Posterior vena cava (tissue), 2 donors: ENCODE measurements around the gene PIK3AP1. TPM values are rescaled to one million over a fixed set of nuclear protein-coding genes. Genes with fewer than 3 reads are reported as not detected.

Experiments used
- DNase-seq: peaks from one replicate; pipeline ENCODE4 v3.0.0-alpha.2; 2020; ENCODE audit warnings: low spot score
- intact Hi-C, 2 donors: fragments of 100-400 bp; cut with DNase I; formaldehyde crosslinking; loops; one replicate each; pipeline versions ENCODE4 v1.14.1 to v1.14.2; 2022 to 2023
- total RNA-seq, 2 donors: library from RNA; stranded (reverse); fragmentation: NEBNext Ultra II Directional; extraction: Animal tissue kit (Norgen Biotek cat#: 25700); gene quantifications; one replicate each; pipeline ENCODE4 v1.2.1, GENCODE V29; 2021
- donor health status: DM: yes; HTN: yes; CAD: no.
- donor health status: DM: yes; HTN: yes; CAD: no.

Gene PIK3AP1
- total RNA-seq, 2 donors from 2014 or later, result 5.8 to 14.5 TPM

DNA sequence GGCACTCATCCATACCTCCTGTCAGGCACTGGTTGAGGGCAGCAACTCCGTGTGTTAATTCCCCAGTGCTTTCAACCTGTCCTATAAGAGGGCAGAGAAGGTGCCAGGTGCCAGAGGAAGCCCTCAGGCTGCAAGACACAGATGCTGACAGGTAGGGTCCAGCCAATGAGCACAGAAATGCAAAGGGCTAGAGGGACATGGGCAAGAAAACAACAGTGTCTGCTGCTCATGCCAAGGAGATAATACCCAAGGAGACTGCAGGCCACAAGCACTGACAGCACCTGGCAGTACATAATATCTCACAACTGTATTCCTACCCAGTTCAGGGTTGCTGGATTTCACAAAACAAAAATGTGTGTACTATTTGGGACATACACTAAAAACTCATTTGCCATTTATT is 95.1 kb downstream of the PIK3AP1 start:
- no peak for DNase-seq
- intact Hi-C loops, result no loop called here

DNA sequence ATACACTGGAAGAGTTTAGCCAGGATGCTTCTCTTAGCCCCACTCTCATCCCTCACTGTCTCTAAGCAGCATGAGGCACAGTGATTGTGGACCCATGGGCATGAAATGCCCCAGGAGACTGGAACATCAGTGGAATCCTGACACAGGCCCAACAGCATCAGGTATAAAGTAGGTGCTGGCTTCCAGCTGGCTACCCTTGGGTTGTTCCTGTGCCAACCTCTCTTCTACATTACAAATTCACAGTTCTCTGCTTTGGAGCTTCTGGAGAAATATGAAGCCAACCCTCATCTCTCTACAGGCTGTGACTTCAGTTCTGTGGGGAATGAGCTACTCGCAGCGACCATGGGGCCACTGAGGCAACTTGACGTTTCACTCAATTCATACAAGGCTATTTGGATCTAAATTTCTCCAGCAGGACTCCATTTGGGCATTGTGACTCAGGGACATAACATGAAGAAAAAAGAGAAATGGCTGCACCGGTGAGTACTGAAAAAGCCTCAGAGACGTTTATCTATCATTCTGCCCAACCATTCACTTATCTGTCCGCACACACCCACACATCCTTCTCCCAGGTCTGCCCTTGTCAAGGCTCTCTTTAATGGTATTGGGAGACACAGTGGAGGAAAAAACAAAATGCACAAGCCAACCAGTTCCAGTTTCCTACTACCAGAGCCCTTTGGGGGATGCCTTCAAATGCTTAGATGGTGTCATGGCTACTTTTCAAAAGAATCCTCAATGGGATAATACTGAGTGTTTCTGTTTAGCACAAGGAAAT is 98.1 kb downstream of the PIK3AP1 start:
- intact Hi-C loops, result no loop called here
- DNase-seq, result no peak

DNA sequence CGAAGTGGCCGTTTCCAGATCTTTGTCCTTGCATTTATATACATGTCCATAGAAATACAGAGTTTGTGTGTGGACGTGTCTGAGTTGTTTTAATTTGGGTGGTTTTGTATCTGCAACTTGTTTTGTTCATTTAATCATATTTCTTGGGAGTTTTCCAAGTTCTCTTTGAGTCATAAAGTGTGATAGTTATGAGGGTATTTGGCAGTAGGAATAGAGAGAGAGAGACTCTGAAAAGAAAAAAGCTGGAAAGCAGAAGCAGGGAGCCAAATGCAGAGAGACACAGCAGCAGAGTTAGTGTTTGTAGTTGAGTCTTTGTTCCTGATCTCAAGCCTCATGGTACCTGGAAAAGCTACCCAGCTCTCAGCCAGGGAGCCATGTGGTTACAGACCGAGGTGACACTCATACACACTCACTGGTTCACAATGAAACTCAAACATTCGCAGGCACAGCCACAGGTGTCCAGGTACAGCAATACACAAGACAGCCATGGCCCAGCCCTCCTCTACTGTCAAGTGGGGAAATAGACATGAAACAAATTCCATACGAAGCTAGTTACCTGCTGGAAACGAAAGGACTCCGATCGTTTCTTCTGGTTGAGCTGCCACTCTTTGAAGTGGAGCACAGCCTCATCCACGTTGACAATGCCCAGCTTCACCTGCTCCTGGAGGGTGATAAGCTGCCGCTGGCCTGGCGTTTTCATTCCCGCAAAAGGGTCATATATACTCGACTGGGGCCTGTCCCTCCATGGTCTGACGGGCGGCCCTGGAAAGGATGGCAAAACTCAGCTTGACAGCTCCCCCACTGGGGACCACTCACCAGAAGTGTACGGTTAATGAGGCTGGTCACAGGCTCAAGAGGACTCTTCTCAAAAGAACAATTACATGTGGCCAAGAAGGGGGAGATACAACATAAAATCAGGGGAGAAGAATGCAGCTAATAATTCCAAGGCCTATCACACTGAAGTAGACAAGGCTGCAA is 100.2 kb downstream of the PIK3AP1 start:
- no peak for DNase-seq
- intact Hi-C loops, result no loop called here

DNA sequence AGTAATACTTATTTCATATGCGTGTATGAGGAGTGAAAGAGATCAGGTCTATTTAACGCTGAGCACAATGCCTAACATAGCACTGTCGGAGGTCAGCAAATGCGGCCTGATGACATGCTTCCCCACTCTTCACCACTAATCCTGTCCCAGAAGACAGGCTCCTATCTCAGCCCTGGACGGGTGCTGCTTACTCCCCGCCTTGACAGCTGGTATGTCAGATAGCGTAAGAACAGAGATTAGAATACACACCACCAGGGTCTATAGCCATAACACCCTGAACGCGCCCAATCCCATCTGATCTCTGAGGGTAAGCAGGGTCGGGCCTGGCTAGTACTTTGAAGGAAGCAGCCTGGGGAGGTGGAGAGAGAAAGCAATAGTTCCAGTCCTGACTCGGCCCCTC is 101.2 kb downstream of the PIK3AP1 start:
- DNase-seq, result no peak
- intact Hi-C loops, result no loop called here

DNA sequence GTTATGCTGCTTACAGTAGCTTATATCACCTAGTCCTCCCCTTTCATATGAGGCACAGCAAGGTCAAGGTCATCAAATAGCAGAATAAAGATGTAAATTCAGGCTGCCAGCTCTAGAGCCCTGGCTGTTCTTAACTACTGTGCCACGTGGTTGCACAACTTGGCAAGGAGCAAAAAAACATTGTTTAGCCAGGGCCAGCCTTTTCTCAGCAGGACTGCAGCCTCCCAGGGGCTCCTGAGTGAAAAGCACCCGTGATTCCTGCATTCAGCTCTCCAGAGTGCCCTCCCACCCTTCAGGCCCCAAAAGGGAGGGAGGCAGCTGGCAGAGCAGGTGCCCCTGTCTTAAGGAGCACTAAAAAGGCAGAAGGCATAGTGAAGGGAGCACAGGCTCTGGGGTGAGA is 101.7 kb downstream of the PIK3AP1 start:
- intact Hi-C loops, result no loop called here
- DNase-seq, result no peak

DNA sequence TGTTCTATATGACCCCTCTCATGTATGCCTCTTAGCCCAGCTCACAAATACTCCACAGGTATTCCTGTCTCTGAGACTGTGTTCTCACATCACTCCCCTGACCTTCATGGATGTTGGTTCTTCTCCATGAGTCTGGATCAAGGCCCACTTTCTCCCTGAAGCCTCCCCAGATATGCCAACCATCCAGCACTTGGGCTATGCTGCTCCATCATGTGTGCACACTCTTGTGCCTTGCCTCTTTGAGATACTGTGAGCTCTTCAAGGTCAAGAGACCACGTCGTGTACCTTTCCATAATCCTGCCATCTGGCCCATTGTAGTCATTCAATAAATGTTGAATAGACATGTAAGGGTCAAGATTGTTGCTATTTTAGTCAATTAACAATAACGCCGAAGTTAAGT is 103.4 kb downstream of the PIK3AP1 start:
- intact Hi-C loops, result no loop called here
- no peak for DNase-seq

DNA sequence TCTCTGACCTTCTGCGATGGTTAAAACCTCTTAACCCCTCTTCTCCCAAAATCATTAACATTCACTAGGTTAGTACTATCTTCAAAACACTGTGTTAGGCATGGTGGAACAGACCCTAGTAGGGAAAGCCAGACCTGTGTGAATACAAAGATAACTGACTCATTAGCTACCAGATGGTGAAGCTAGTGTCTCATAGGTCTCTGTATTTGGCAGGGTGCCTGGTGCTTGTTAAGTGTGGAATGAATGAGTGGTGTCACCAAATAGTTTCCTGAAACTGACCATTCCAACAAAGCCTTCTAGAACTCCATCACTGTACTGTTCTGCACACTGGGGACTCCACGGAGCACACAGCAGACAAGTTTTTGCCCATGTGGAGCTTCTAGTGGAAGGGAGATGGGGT is 105.8 kb downstream of the PIK3AP1 start:
- DNase-seq, result no peak
- intact Hi-C loops, result no loop called here

DNA sequence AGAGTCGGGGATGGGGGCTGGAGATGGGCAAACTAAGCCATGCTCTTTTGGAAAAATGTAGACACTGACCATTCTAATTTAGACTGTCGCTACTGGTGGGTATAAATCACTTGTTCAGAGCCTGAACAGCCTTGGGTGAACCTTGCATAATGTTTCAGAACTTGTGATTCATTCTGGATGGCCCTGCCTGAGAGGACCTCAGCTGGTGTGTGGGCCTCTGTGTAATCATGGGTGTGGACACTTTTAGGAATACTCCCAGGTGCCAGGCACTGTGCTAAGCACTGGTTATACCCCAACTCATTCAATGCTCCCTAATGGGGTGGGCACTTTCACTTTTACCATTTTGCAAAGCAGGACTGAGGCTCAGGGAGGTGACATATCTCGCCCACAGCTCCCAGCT is 106.7 kb downstream of the PIK3AP1 start:
- intact Hi-C loops, result no loop called here
- DNase-seq, result no peak

DNA sequence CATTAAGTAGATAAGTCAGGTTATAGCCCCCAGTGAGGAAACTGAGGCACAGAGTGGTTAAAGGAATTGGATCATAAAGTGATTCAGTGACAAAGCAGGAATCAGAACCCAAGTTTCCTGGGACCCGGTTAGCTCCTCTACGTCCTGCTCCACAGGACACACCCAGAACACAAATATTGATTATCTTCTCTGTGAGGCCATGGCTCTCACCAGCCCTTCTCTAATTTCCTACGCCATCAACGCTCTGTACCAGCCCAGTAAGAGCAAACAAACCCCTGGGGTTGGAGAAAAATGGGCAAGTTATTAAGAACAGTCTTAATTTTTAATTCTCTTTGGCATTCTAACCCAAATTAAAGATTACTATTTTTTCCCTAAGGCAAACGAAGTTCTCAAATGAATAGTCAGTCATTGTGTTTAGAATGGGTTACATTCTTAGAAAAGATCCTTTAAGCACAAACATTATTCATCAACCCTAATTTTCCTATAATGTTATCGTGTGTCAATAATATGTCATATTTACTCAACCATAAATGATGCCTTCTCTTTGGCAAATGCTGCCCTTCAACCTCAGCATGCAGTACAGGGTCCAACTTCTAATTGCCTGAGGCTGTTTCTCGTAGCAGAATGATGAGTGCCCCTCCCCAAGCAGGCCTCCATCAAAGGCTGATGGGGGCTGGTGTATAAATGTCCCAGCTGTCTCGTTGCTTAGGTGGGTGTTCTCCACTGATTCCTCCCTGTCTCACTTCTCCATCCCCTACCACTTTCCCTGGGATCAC is 108.1 kb downstream of the PIK3AP1 start:
- no peak for DNase-seq
- intact Hi-C loops, result no loop called here

DNA sequence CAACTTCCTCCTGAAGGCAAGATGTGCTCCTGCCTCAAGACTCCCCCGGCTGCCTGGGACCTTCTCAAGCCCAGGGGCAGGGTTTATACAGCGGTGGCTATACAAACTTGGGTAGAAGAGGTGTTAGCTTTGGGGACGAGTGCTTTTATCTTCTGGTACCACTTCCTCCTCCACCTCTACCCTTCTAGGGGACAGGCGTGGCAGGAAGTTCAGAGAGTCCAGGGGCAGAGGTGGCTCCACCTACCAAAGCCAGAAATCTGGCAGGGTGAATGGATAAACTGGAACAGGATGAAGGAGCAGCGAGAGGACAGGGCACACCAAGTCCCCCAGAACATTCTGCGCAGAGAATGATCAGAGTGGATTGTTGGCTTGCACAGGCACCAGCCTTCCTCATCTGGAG is 109.5 kb downstream of the PIK3AP1 start:
- DNase-seq, result no peak
- intact Hi-C loops, result no loop called here

DNA sequence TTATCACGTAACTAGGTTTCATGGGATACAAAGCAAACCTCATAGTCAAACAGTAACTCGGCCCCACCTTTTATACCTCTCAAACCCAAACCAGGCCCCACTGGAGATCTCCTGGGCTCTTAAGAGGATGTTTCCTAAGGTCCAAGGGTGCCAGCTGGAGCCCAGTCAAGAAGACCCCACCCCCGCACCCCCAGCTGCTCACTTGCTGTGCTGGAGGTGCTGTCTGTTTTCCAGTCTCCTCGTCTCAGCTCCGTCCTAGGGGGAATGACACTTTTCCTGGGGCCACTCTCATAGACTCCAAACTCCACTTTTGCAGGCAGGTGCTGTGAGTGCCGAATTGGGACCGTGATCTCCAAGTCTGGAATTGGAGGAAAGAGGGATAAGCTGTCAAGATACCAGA is 110.8 kb downstream of the PIK3AP1 start:
- intact Hi-C loops, result no loop called here
- DNase-seq, result no peak

DNA sequence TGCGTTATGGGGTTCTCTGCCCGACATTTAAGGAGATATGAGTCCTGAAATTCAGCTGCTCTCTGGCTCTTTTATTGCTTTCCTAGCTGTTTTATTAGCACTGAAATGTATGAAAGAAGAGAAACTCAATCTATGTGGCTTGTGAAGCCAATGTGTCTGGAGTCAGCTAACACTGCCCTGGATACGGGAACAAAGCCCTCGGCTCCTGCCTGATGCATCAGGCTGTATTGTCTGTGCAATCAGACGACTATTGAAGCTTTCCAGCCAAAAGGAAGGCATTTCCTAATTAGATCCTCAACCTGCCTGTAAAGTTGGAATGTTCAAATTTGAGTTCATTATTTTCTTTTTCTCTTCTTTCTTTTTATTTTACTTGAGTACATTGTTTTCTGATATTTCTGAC is 111.5 kb downstream of the PIK3AP1 start:
- intact Hi-C loops, result no loop called here
- DNase-seq, result no peak

DNA sequence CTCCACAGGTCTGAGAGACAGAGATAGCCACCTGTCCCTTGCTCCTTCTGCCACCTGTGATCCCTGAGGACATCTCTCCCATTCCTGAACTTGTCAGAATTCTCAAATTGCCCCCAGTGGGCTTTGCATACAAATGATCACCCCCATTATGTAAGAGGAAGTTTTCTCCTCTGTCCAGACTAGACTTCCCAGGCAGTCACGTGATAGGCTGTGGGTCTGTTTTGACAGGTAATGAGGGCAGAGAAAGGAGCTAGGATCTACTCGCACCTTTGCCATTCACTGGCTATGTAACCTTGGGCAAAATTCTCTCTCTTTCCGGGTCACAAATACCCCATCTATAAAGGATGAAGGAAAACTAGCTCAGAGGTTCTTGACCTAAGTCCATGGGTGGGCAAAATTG is 112.1 kb downstream of the PIK3AP1 start:
- intact Hi-C loops, result no loop called here
- DNase-seq, result no peak

DNA sequence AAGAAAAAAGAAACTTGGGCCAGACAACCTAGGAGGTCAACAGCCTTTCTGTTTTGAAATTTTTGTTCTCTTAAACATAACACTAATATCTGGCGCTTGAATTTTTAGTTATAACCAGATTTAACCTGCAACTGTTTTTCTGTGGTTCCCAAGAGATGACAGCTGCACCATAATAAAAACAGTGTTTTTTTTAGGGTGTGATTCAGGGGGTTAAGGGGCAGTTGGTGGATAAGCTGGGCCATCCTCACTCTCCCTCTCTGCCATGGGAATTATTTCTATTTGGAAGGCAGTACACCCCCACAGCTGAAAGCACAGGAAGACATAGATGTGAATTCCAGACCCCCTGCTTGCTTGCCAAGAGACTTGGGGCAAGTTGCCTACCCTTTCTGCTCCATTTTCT is 113.4 kb downstream of the PIK3AP1 start:
- no peak for DNase-seq

DNA sequence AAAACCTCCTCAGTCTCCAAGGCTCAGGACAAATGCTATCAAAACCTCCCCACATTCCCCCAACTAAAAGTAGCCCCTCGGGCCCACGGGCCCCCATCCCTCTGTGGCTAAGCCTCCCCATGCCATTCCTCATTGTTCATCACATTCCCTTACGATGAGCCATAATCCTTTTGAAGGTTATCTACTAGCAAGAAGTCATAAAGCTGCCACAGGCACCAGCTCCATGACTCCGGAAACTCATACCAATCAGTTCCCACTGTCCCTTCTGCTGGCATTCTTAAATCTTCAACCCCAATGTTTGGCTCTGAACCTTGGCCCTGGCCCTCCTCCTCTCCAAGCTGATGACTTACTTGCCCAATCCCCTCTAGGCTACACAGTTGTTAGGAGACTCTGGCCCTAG is 114.1 kb downstream of the PIK3AP1 start:
- DNase-seq, result no peak
- intact Hi-C loops, result no loop called here

More for the DNA sequence above, 113.4 kb downstream of the PIK3AP1 start:
- intact Hi-C loops, result no loop called here

DNA sequence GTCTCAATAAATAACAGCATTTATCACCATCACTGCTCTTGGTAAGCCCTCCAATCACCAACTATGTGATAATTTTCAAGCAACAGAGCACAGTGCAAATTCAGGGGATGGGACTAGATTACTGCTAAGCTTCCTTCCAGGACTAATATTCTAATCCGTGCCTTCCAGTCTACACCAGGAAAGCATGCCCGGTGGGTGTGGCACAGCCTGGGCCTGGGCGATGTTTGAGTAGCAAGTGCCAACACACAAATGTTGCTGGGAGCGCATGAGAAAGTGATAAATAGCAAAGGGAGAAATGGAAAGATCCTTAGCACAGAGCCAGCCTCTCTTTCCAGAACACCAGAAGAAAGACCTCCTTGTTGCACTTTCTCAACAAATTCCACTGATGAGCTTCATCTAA is 120.0 kb downstream of the PIK3AP1 start:
- DNase-seq, result no peak
- intact Hi-C loops, result no loop called here

DNA sequence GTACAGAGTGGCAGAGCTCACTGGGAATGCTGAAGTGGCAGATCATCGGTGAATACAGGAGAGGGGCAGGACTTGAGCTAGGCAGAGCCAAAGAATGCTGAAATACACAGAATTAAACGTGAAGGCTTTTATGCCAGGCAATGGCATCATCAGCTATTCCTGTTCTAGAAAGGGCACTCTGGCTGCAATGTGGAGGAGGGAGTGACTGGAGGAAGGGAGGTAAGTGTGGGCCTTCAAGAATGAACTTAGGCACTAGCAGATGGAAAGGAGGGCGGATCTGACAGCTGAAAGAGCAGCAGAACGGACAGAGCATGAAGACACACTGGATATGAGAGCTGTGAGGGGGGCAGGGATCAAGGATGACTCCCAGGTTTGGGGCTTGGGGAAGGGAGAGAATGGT is 121.5 kb downstream of the PIK3AP1 start:
- intact Hi-C loops, result no loop called here
- no peak for DNase-seq

DNA sequence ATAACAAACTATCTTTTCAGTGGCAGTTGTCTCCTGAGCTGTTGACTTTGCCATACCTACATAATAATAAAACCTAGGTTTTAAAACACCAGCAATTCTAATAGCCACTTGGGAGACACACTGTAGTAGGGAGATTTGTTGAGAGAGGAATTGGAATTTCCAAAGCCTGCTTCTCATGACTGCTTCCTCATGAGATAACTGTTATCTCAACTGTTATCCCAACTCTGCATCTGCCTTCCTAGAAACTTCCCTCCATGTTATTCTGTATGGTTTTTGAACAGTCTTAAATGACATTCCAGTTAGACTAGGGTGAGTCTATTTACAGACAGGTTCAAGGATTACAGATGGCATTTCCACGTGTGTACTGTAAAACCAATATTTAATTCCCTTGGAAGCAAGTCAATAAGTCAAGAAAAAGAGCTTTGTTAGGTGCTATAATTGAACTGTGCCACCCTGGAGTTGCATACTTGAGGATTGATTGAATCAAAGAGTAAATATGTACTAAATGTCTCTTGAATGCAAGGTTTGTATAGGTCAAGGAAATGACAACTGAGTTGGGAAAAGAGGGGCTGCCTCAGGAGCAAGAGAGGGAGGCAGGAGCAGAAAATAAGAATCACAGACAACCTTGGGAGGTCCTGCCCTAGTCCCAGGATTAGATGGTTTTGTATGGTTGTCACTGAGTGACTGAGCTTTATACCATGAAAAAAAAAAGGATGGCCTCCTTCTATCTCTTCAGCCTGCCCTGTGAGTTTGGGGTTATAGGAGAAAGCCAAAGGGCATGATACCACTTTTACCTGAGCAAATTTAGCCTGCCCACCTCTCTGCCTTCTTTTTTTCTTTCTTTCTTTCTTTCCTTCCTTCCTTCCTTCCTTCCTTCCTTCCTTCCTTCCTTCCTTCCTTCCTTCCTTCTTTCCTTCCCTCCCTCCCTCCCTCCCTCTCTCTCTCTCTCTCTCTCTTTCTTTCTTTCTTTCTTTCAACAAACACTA is 123.6 kb downstream of the PIK3AP1 start:
- intact Hi-C loops, result no loop called here

DNA sequence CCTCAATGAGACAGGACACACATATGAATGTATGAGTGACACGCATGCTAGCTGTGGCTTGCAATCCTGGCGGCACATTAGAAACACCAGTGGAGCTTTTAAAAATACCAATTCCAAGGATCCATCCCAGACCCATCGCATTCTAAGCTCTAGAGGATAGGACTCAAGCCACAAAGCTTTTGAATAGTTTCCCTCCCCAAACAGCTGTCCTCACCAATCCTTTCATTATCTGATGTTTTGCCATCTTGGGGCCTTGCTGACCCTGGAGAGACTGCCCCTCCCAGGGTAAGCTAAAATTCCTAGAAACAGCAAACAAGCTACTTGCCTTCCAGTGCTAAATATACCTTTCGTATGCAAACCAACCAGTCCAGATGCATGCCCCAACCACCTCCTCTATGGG is 124.6 kb downstream of the PIK3AP1 start:
- intact Hi-C loops, result no loop called here
- no peak for DNase-seq

More for the DNA sequence above, 123.6 kb downstream of the PIK3AP1 start:
- no peak for DNase-seq
